GM21381 (cell line): ENCODE data around the gene TBX10.
"Not testable (repeated sequence)": the region's sequence is repeated elsewhere in the genome, so short reads cannot be mapped to it uniquely, and the experiment has no call there.

Experiments
- ATAC-seq: cut with Tn5 transposase; IDR thresholded peaks from one replicate; pipeline ENCODE4 v1.9.1; 2021; ENCODE audit warnings: mild to moderate bottlenecking, moderate library complexity; ENCODE audit not compliant: unreplicated experiment

TBX10 gene

DNA sequence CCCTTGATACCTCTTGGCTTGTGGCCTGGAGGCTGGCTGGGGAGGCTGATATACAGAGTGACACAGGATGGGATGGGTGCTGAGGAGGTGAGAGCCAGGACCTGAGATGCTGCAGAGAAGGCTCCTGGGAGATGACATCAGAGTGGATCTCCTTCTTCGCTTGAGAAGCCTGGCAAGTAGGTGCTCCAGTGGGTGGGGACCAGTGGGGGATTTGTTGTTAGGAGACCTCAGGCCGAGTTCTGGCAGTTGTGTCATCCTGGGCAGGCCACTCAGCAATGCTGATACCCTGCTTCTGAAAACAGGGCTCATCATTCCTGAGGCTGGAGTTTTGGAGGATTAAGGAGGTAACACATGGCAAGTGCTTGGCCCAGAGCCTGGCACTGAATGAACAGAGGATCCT, 34.7 kb downstream of the TBX10 start:
- ATAC-seq, result no peak

DNA sequence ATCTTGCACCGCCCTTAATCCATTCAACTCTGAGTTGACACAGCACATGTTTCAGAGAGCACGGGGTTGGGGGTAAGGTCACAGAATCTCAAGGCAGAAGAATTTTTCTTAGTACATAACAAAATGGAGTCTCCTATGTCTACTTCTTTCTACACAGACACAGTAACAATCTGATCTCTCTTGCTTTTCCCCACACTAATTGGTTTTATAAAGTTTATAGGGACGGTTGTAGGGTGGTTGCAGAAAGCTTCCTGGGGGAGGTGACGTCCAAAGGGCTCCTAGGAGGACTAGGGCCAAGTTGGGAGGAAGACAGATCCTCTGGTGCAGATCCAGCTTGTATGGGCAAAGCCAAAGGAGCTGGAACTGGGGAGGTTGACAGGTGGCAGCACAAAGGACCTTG, 35.4 kb downstream of the TBX10 start:
- ATAC-seq, result not testable (repeated sequence)

GRCh38 chr11:67601098-67601497, 38.5 kb downstream of the TBX10 start:
- ATAC-seq, result no peak

GRCh38 chr11:67600324-67601029, 39.1 kb downstream of the TBX10 start:
- ATAC-seq, result peak; percentile 71

GRCh38 chr11:67599149-67599548, 40.4 kb downstream of the TBX10 start:
- ATAC-seq, result no peak

GRCh38 chr11:67597963-67598362, 41.6 kb downstream of the TBX10 start:
- ATAC-seq, result not testable (repeated sequence)

GRCh38 chr11:67597458-67597857, 42.1 kb downstream of the TBX10 start:
- ATAC-seq, result not testable (repeated sequence)

GRCh38 chr11:67596753-67597300, 42.7 kb downstream of the TBX10 start:
- no peak for ATAC-seq

DNA sequence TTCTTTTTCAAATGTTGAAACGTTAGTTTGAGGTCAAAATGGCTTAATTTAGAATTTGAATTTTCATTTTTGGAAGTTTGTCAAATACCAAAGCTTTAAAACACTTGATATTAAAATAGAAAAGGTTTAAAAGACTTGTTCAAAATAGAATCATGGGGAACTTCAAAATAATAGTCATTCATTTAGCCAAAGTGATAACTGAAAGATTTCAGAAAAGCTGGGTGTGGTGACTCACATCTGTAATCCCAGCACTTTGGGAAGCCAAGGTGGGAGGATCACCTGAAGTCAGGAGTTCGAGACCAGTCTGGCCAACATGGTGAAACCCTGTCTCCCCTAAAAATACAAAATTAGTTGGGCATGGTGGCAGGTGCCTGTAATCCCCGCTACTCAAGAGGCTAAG, 45.1 kb downstream of the TBX10 start:
- no peak for ATAC-seq

- ATAC-seq, result no peak
Measured at GRCh38 chr11:67593565-67593905, 46.0 kb downstream of the TBX10 start.

GRCh38 chr11:67592880-67593564, 46.5 kb downstream of the TBX10 start:
- no peak for ATAC-seq

- not testable (repeated sequence) for ATAC-seq
Measured at GRCh38 chr11:67588899-67589415, 50.6 kb downstream of the TBX10 start.

DNA sequence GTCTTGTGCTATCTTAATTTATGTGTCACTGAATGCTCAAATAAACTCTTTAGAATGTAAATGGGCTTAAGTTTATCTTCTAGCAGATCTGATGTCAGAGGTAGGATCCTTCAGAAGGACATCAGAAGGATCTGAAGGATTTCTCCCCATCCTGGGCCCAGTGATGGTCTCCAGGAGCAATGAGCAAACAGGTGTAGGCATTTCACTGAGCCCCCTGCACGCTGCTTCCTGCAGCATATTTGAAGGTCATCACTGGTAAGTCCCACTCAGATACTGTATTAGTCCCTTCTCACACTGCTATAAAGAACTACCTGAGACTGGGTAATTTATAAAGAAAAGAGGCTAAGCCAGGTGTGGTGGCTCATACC, 51.4 kb downstream of the TBX10 start:
- peak; percentile 21 for ATAC-seq

DNA sequence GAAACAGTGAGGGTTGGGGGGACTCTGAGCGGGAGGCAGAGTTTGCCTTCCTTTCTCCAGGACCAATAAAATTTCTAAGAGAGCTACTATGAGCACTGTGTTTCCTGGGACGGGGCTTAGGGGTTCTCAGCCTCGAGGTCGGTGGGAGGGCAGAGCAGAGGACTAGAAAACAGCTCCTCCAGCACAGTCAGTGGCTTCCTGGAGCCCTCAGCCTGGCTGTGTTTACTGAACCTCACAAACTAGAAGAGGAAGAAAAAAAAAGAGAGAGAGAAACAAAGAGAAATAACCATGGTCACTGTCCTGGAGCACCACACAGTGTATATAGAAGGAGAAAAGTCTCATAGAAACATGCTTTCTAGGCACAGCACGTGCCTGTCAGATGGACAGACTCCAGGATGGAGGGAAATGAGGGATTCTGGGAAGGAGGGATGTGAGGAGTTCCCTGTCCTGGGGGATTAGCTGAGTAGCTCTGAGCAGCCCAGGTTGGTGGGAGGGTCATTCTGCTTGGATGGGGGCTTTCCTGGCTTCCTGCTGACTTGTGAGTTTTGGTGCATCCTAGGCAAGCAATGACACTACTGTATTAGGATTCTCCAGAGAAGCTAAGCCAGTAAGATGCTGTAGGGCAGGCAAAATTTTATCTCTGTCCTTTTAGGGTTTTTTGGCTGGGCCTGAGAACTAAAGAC, 52.9 kb downstream of the TBX10 start:
- no peak for ATAC-seq

- no peak for ATAC-seq
Measured at GRCh38 chr11:67585911-67586310, 53.7 kb downstream of the TBX10 start.

GRCh38 chr11:67584881-67585873, 54.4 kb downstream of the TBX10 start:
- ATAC-seq, result no peak

GRCh38 chr11:67584205-67584880, 55.2 kb downstream of the TBX10 start:
- ATAC-seq, result no peak

DNA sequence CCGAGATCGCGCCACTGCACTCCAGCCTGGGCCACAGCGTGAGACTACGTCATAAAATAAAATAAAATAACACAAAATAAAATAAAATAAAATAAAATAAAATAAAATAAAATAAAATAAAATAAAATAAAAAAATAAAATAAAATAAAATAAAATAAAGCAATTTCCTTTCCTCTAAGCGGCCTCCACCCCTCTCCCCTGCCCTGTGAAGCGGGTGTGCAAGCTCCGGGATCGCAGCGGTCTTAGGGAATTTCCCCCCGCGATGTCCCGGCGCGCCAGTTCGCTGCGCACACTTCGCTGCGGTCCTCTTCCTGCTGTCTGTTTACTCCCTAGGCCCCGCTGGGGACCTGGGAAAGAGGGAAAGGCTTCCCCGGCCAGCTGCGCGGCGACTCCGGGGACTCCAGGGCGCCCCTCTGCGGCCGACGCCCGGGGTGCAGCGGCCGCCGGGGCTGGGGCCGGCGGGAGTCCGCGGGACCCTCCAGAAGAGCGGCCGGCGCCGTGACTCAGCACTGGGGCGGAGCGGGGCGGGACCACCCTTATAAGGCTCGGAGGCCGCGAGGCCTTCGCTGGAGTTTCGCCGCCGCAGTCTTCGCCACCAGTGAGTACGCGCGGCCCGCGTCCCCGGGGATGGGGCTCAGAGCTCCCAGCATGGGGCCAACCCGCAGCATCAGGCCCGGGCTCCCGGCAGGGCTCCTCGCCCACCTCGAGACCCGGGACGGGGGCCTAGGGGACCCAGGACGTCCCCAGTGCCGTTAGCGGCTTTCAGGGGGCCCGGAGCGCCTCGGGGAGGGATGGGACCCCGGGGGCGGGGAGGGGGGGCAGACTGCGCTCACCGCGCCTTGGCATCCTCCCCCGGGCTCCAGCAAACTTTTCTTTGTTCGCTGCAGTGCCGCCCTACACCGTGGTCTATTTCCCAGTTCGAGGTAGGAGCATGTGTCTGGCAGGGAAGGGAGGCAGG, 56.0 kb downstream of the TBX10 start, which contains the start of gene GSTP1:
Gene GSTP1, plus strand, starts transcription at position 566 of the 958 bp plus-strand sequence. Its CDS starts 32 bp downstream, at position 598.
- ATAC-seq, result peak; percentile 60

DNA sequence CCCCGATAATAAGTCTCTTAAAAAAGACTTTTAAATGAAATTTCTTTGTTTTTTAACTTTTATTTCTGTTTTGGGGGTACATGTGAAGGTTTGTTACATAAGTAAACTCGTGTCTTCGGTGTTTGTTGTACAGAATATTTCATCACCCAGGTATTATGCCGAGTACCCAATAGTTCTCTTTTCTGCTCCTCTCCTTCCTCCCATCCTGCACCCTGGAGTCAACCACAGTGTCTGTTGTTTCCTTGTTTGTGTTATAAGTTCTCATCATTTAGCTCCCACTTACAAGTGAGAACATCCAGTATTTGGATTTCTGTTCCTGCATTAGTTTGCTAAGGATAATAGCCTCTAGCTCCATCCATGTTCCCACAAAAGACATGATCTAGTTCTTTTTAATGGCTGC, 57.6 kb downstream of the TBX10 start:
- ATAC-seq, result no peak
